HT1080 (cell line): ENCODE data around the gene ECI1. TPM values are rescaled to one million over a fixed set of nuclear protein-coding genes. Genes with fewer than 3 reads are reported as not detected.

Source experiments
- DNase-seq: peaks from one replicate; pipeline ENCODE4 v3.0.0-alpha.2; 2015; ENCODE audit warnings: low read depth
- small RNA-seq: library from RNA; depleted of rRNA; stranded (forward); fragments of <200 nt; gene quantifications from one replicate; pipeline ENCODE3, GENCODE V24; 2014
- total RNA-seq: library from RNA; depleted of rRNA; stranded (reverse); fragments of >200 nt; shearing (Covaris generic); gene quantifications from 2 replicates; pipeline ENCODE4 v1.2.3, GENCODE V29; 2014; rRNA removed

ECI1 gene
- total RNA-seq, 1 experiment from 2014 or later, result 40.0 TPM

- DNase-seq, result no peak
Observed at GRCh38 chr16:2196981-2197511, 54.3 kb downstream of the ECI1 start.

- DNase-seq, result no peak
Observed at GRCh38 chr16:2196162-2196980, 55.0 kb downstream of the ECI1 start, which contains the start of gene CASKIN1. TSS of gene CASKIN1 (minus strand) at chr16:2196605. CDS start at chr16:2196432, 173 bp downstream.

GRCh38 chr16:2195322-2196161, 55.8 kb downstream of the ECI1 start:
- no peak for DNase-seq

- DNase-seq, result peak; percentile 67
Observed at GRCh38 chr16:2194852-2195321, 56.5 kb downstream of the ECI1 start.

GRCh38 chr16:2194166-2194834, 57.1 kb downstream of the ECI1 start:
- peak; percentile 62 for DNase-seq

DNA sequence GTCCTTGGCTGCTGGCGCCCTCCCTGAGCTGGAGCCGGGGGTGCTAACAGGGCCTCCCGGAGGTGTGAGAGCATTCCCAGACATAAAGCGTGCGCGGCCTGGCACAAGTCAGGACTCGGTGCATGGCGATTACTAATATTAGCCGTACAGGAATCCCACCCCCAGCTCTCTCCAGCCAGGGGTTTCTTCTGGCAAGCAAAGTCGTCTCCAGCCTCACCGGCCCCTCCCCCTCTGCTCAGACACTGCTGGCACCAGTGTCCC, 60.0 kb downstream of the ECI1 start:
- no peak for DNase-seq

DNA sequence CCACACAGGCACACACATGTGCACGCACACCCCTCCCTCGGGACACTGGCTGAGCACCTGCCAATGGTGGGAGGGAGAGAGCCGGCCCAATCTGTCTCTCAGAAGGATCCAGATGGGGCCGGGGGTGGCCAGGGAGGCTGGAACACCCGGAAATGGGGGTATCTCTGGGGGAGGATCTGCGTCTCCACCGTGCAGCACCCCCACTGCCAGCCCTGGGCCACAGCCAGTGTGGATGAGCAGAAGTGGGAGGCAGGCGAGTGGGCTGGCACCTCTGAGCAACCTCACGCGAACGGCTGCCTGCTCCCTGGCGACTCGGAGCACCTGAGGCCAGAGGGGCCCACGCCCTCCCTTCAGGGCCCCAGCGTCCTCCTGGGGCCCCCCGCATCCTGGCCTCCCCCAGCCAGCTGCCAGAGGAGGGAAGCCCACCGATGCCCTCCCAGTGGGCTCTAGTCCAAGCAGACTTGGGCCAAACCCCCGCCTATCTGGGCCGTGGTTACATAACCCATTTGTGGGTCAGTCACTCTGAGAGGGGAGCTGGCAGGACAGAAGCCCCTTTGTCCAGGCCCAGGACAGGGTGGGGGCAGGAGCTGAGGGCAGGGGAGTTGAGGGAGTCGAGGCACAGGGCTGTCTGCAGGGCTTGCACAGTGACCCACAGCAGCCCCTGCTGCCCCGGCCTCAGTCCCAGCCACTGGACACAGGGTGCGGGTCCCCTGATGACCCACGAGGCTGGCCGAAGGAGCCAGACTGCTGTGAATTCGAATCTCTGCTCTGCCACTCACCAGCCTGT, 60.5 kb downstream of the ECI1 start:
- DNase-seq, result no peak

- DNase-seq, result no peak
Observed at GRCh38 chr16:2190002-2190658, 61.3 kb downstream of the ECI1 start.

Small RNAs within 50 kb of the gene (small RNA-seq; reads per million reads assigned to genes)
- gene MIR3677 (not detected), gene MIR4717 (not detected)

Other genes starting within 250 kb of the ECI1 start
- gene ZNF598, start 241.8 kb downstream of the ECI1 start, total RNA-seq, result 46.2 and 50.4 TPM in 2 replicates
- gene NPW, start 231.8 kb downstream of the ECI1 start, total RNA-seq, result 0.30 and 0.35 TPM in 2 replicates
- 118 and 158 TPM in 2 replicates for gene NHERF2, start 224.7 kb downstream of the ECI1 start, total RNA-seq
- 61.5 and 90.5 TPM in 2 replicates for gene NTHL1, start 203.8 kb downstream of the ECI1 start, total RNA-seq
- gene TSC2, start 203.6 kb downstream of the ECI1 start, total RNA-seq, result 50.2 and 59.6 TPM in 2 replicates
- 55.1 and 58.6 TPM in 2 replicates for gene PKD1, start 115.7 kb downstream of the ECI1 start, total RNA-seq
- 9.5 and 13.4 TPM in 2 replicates for gene RAB26, start 103.0 kb downstream of the ECI1 start, total RNA-seq
- gene TRAF7, start 95.8 kb downstream of the ECI1 start, total RNA-seq, result 122 and 138 TPM in 2 replicates
- 0.10 and 1.2 TPM in 2 replicates for gene CASKIN1, start 55.0 kb downstream of the ECI1 start, total RNA-seq
- gene MLST8, start 46.1 kb downstream of the ECI1 start, total RNA-seq, result 50.0 and 69.1 TPM in 2 replicates
- 2.0 and 7.3 TPM in 2 replicates for gene BRICD5, start 40.7 kb downstream of the ECI1 start, total RNA-seq
- 40.0 and 50.1 TPM in 2 replicates for gene PGP, start 36.7 kb downstream of the ECI1 start, total RNA-seq
- gene E4F1, start 28.0 kb downstream of the ECI1 start, total RNA-seq, result 37.4 and 41.2 TPM in 2 replicates
- 2.1 and 3.7 TPM in 2 replicates for gene DNASE1L2, start 15.1 kb downstream of the ECI1 start, total RNA-seq
- gene RNPS1, start 16.5 kb upstream of the ECI1 start, total RNA-seq, result 249 and 290 TPM in 2 replicates
- 0.13 and 0.14 TPM in 2 replicates for gene ABCA3, start 89.1 kb upstream of the ECI1 start, total RNA-seq
- 60.6 and 64.7 TPM in 2 replicates for gene CCNF, start 177.9 kb upstream of the ECI1 start, total RNA-seq
- gene TEDC2, start 208.5 kb upstream of the ECI1 start, total RNA-seq, result 50.8 and 61.3 TPM in 2 replicates
- gene NTN3, start 219.7 kb upstream of the ECI1 start, total RNA-seq, result not detected in 2 replicates
- 13.1 and 14.0 TPM in 2 replicates for gene TBC1D24, start 223.5 kb upstream of the ECI1 start, total RNA-seq